K562 (cell line): ENCODE results near the gene ANKS1B. TPM values are rescaled to one million over a fixed set of nuclear protein-coding genes. Genes with fewer than 3 reads are reported as not detected.

Experiments
- ATAC-seq: fragments of 200-7000 bp; cut with Tn5 transposase; 3 replicates; pipeline ENCODE4 v1.9.1; 2020; ENCODE audit warnings: moderate library complexity
- BruUV-seq: library from RNA; stranded (reverse); fragments of 400-500 nt; replicated peaks from 2 replicates; lab custom pipeline; 2021; lab: Mats Ljungman, UMichigan
- CTCF ChIA-PET: fragments of 300-600 bp; formaldehyde crosslinking; extraction: SDS; loops from one replicate; lab custom pipeline; 2021; ENCODE audit warnings: low intra/inter-chr PET ratio; lab: Yijun Ruan, JAX
- POLR2A ChIA-PET: fragments of 300-600, 350-650 bp; sonication (Branson Sonifier 250); formaldehyde crosslinking; extraction: SDS; loops from one replicate; lab custom pipeline; 2021; ENCODE audit warnings: antibody characterized with exemption, inconsistent platforms; lab: Yijun Ruan, JAX
- DNase-seq, 4 experiments: peaks; one replicate each; pipeline versions ENCODE4 v3.0.0 to v3.0.0-alpha.2; 2011 to 2018; ENCODE audit warnings: low spot score in 3 of 4, mixed read lengths in 3 of 4; ENCODE audit errors: extremely low read depth in 1 of 4
- FAIRE-seq: peaks from 2 replicates; lab custom pipeline; 2011; peaks lifted over from hg19 to GRCh38; lab: Jason Lieb, UNC
- H2AFZ ChIP-seq: 2 replicates; pipeline ENCODE4 v1.6.0; 2011; ENCODE audit warnings: low read depth, low read length, control low read depth, inconsistent platforms
- H3K27ac ChIP-seq: fragments of 200-600 bp; 3 replicates; pipeline ENCODE4 v1.8.0; 2011; ENCODE audit warnings: low read depth, mild to moderate bottlenecking, control low read depth, inconsistent platforms, low read length, moderate library complexity, mixed read lengths; ENCODE audit errors: extremely low read depth
- H3K27me3 ChIP-seq, 2 experiments: fragments of 300-600 bp in 1 of 2; 2 replicates in 1 of 2; 3 replicates in 1 of 2; pipeline versions ENCODE4 v1.6.0 to v1.8.0; 2011; ENCODE audit warnings: inconsistent platforms in 2 of 2, low read length in 2 of 2, mild to moderate bottlenecking in 1 of 2, mixed read lengths in 1 of 2, moderate library complexity in 1 of 2; ENCODE audit not compliant: control insufficient read depth in 2 of 2, insufficient read depth in 2 of 2
- H3K36me3 ChIP-seq: fragments of 300-600 bp; 3 replicates; pipeline ENCODE4 v1.8.0; 2011; ENCODE audit warnings: mild to moderate bottlenecking, low read length, inconsistent platforms; ENCODE audit not compliant: control insufficient read depth, insufficient read depth
- H3K4me1 ChIP-seq, 2 experiments: fragments of 200-600 bp in 1 of 2; replicated peaks in 1 of 2; 2 replicates in 1 of 2; 3 replicates in 1 of 2; pipeline versions ENCODE4 v1.5.1 to v1.8.0; 2011; ENCODE audit warnings: inconsistent platforms in 2 of 2, low read length in 2 of 2, mild to moderate bottlenecking in 1 of 2, mixed read lengths in 1 of 2, moderate library complexity in 1 of 2; ENCODE audit not compliant: control insufficient read depth in 2 of 2, insufficient read depth in 2 of 2
- H3K4me2 ChIP-seq: 2 replicates; pipeline ENCODE4 v1.6.1; 2011; ENCODE audit warnings: low read length, control low read depth, inconsistent platforms, mixed read lengths; ENCODE audit not compliant: insufficient read depth
- H3K4me3 ChIP-seq: fragments of 200-600 bp; sonication (generic), shearing (Covaris generic); 2 replicates; pipeline ENCODE4 v1.5.1; 2016; ENCODE audit warnings: control low read depth, inconsistent platforms
- H3K79me2 ChIP-seq: fragments of 200-600 bp; 3 replicates; pipeline ENCODE4 v1.8.0; 2011; ENCODE audit warnings: low read length, inconsistent platforms; ENCODE audit not compliant: control insufficient read depth, insufficient read depth
- H3K9ac ChIP-seq, 2 experiments: 2 replicates each; pipeline versions ENCODE4 v1.6.0 to v1.6.1; 2011; ENCODE audit warnings: low read depth in 2 of 2, low read length in 2 of 2, control low read depth in 1 of 2, inconsistent platforms in 1 of 2, mild to moderate bottlenecking in 1 of 2, mixed read lengths in 1 of 2; ENCODE audit not compliant: insufficient read depth in 1 of 2
- H3K9me1 ChIP-seq: one replicate; pipeline ENCODE4 v1.6.0; 2011; ENCODE audit warnings: inconsistent platforms, mild to moderate bottlenecking, low read length, moderate library complexity; ENCODE audit not compliant: control insufficient read depth, insufficient read depth
- H3K9me3 ChIP-seq: replicated peaks from 2 replicates; pipeline ENCODE4 v1.5.1; 2011; ENCODE audit warnings: low read depth, low read length, inconsistent platforms; ENCODE audit not compliant: control insufficient read depth, insufficient read depth
- H4K20me1 ChIP-seq: replicated peaks from 2 replicates; pipeline ENCODE4 v1.6.1; 2011; ENCODE audit warnings: low read length, inconsistent platforms, mixed read lengths; ENCODE audit not compliant: control insufficient read depth, insufficient read depth
- ATF1 ChIP-seq, 2 experiments: fragments of 450-650 bp in 1 of 2; IDR thresholded peaks; 2 replicates each; pipeline ENCODE4 v1.6.1; 2016; ENCODE audit warnings: missing compliant biosample characterization in 1 of 2, missing genetic modification characterization in 1 of 2
- ATF6 ChIP-seq: sonication (generic); formaldehyde crosslinking; IDR thresholded peaks from 2 replicates; pipeline ENCODE4 v1.4.0; 2020; ENCODE audit warnings: mild to moderate bottlenecking, missing genetic modification reagents
- CBX8 ChIP-seq: fragments of 200-600 bp; sonication (generic); IDR thresholded peaks from 2 replicates; pipeline ENCODE4 v1.6.1; 2012; ENCODE audit warnings: borderline replicate concordance, mixed run types, low read depth, mild to moderate bottlenecking, moderate library complexity, mixed read lengths, low read length, control low read depth, inconsistent platforms; ENCODE audit not compliant: poor library complexity, severe bottlenecking; ENCODE audit errors: extremely low read depth
- CREB5 ChIP-seq: fragments of 250-450 bp; sonication (Bioruptor Pico); IDR thresholded peaks from 2 replicates; pipeline ENCODE4 v1.5.0; 2020; ENCODE audit warnings: mild to moderate bottlenecking
- EGR1 ChIP-seq: fragments of 450-650 bp; conservative IDR thresholded peaks from 2 replicates; pipeline ENCODE4 v1.6.1; 2017; ENCODE audit warnings: mild to moderate bottlenecking
- HEY1 ChIP-seq: fragments of 250-450 bp; sonication (Bioruptor Pico); IDR thresholded peaks from 2 replicates; pipeline ENCODE4 v1.5.0; 2020; ENCODE audit warnings: mild to moderate bottlenecking, moderate library complexity, borderline replicate concordance
- HNRNPL ChIP-seq: fragments of 200-400 bp; formaldehyde crosslinking; IDR thresholded peaks from 2 replicates; pipeline ENCODE4 v1.6.1; 2017; ENCODE audit warnings: low read depth, mild to moderate bottlenecking, low read length
- KAT2B ChIP-seq: IDR thresholded peaks from one replicate; pipeline ENCODE4 v1.6.1; 2012; ENCODE audit warnings: low read depth, mild to moderate bottlenecking, control low read depth, inconsistent platforms, low read length, moderate library complexity
- MECOM ChIP-seq: fragments of 250-450 bp; sonication (Bioruptor Pico); IDR thresholded peaks from 2 replicates; pipeline ENCODE4 v1.8.0; 2022; ENCODE audit warnings: inconsistent platforms
- MEIS2 ChIP-seq: fragments of 450-650 bp; IDR thresholded peaks from 2 replicates; pipeline ENCODE4 v1.6.1; 2014; ENCODE audit warnings: mild to moderate bottlenecking; ENCODE audit not compliant: partially characterized antibody
- POLR2AphosphoS5 ChIP-seq: IDR thresholded peaks from 2 replicates; pipeline ENCODE4 v1.6.1; 2011; ENCODE audit warnings: mild to moderate bottlenecking, low read depth, low read length, moderate library complexity; ENCODE audit not compliant: control insufficient read depth, insufficient read depth
- PRDM10 ChIP-seq: fragments of 450-650 bp; IDR thresholded peaks from 2 replicates; pipeline ENCODE4 v1.6.1; 2018; ENCODE audit not compliant: partially characterized antibody
- RBM39 ChIP-seq: fragments of 200-400 bp; formaldehyde crosslinking; optimal IDR thresholded peaks from 2 replicates; pipeline ENCODE3; 2018; ENCODE audit warnings: low read depth, low read length
- ZNF583 ChIP-seq: fragments of 250-450 bp; sonication (Bioruptor Pico); IDR thresholded peaks from 2 replicates; pipeline ENCODE4 v1.4.0; 2020
- ZNF695 ChIP-seq: fragments of 450-650 bp; formaldehyde crosslinking; IDR thresholded peaks from 2 replicates; pipeline ENCODE4 v1.4.0; 2020; ENCODE audit warnings: mild to moderate bottlenecking, moderate library complexity
- WGBS: fragments of 100-300 bp; shearing (Covaris generic); methylation state at CpG from one replicate; pipeline ENCODE4 v1.1.6; 2016; ENCODE audit warnings: low coverage, mixed read lengths; ENCODE audit not compliant: insufficient coverage; ENCODE audit errors: missing lambda C conversion rate; 5-methylcytosine and 5-hydroxymethylcytosine counted together
- in situ Hi-C: fragments of 300-500 bp; cut with MboI; formaldehyde crosslinking; loops from 4 replicates; pipeline ENCODE4 v1.15.0; 2018; ENCODE audit warnings: inconsistent platforms, mixed read lengths
- intact Hi-C: fragments of 100-400 bp; cut with micrococcal nuclease; formaldehyde crosslinking; loops from 2 replicates; pipeline ENCODE4 v1.14.2; 2022
- polyA plus RNA-seq, 8 experiments: library from polyadenylated mRNA; depleted of rRNA in 4 of 8; stranded (reverse) in 5 of 8; unstranded in 3 of 8; fragments of >200 nt; fragmentation: Nextera tagmentation in 2 of 8; fragmentation: Illumina TruSeq in 1 of 8; extraction: Ambion mirVana in 2 of 8; extraction: Trizol in 1 of 8; gene quantifications; 2 replicates each; pipeline versions ENCODE4 v1.2.1 to v1.2.3, GENCODE V29; 2011 to 2014; ENCODE audit warnings: inconsistent platforms in 1 of 8, missing spikeins in 1 of 8
- total RNA-seq, 7 experiments: library from RNA; depleted of rRNA in 6 of 7; stranded (reverse); fragments of >200 nt in 6 of 7; fragmentation: Illumina TruSeq in 2 of 7; extraction: Trizol in 2 of 7; gene quantifications; 2 replicates each; pipeline versions ENCODE4 v1.2.1 to v1.2.3, GENCODE V29; 2011 to 2021; ENCODE audit warnings: low replicate concordance in 1 of 7

ANKS1B gene
- total and polyA plus RNA-seq, 9 of the 15 experiments (the other 6 are each of a cell fraction or from before 2014, with no cell fraction given) = 0.04 to 0.47 (median 0.28) TPM; not detected in 4

- TF ChIP-seq CBX8 (no peak), MEIS2 (no peak), CREB5 (CRISPR knock-in tag) (no peak), ZNF583 (CRISPR knock-in tag) (no peak), KAT2B (no peak), RBM39 (no peak), POLR2AphosphoS5 (no peak), ATF1 (CRISPR knock-in tag; IDR thresholded peaks at IDR 0.05) (no peak), ATF1 (tag; IDR thresholded peaks at IDR 0.05) (no peak), HEY1 (no peak)
These were observed 1196.3 kb downstream of the ANKS1B start (continued) for GRCh38 chr12:98788396-98788795.

- H3K4me3 ChIP-seq = no peak overlapping the region
- CTCF ChIA-PET = no interaction called here
- TF ChIP-seq EGR1 (no peak), PRDM10 (no peak), ZNF695 (CRISPR knock-in tag) (no peak), MECOM (CRISPR knock-in tag) (no peak), HNRNPL (no peak), ATF6 (CRISPR knock-in tag) (no peak)
These were observed 1198.1 kb downstream of the ANKS1B start for GRCh38 chr12:98786653-98787052.

More at GRCh38 chr12:98786653-98787052, 1198.1 kb downstream of the ANKS1B start:
- in situ Hi-C loops = no loop called here
- Histone ChIP-seq H3K9ac (no peak overlapping the region), H2AFZ (no peak overlapping the region; the same call in 1 of the 2 replicates), H3K9me3 (no peaks in the 10 kb centered on the region), H3K4me2 (no peak overlapping the region), H3K79me2 (no peaks in the 10 kb centered on the region), H3K27ac (no peak overlapping the region), H3K9me1 (no peaks in the 10 kb centered on the region), H3K4me1 (peaks cover 0 to 2% of the 10 kb centered on the region in 2 experiments; a peak in 1 of 5 replicates), H3K27me3 (peaks cover 0 to 14% of the 10 kb centered on the region in 2 experiments; a peak in 3 of 5 replicates), H4K20me1 (no peaks in the 10 kb centered on the region), H3K36me3 (no peaks in the 10 kb centered on the region)
- WGBS = 17% methylated on average over 7 of the region's 7 CpGs
- POLR2A ChIA-PET = interaction anchor here (1.0 to 1.4 kb wide), 2 partner anchors 11 to 18 kb away, joined by 3 to 4 read pairs; no protein-coding TSS in a partner anchor
- FAIRE-seq (no peak), ATAC-seq (no peak), DNase-seq (no peak)
- BruUV-seq = no TSS peak
- intact Hi-C loops = no loop called here
